A673 (cell line): ENCODE data around the gene RAPGEF4. TPM values are rescaled to one million over a fixed set of nuclear protein-coding genes. Genes with fewer than 3 reads are reported as not detected.
"Not testable (repeated sequence)": the region's sequence is repeated elsewhere in the genome, so short reads cannot be mapped to it uniquely, and the experiment has no call there.

ENCODE experiments used
- BruUV-seq: library from RNA; stranded (reverse); fragments of 400-500 nt; replicated peaks from 2 replicates; lab custom pipeline; 2021; lab: Mats Ljungman, UMichigan
- CTCF ChIA-PET: fragments of 300-600 bp; sonication (Branson Sonifier 250); formaldehyde crosslinking; loops from one replicate; lab custom pipeline; 2022; ENCODE audit warnings: antibody characterized with exemption; lab: Charles Lee
- POLR2A ChIA-PET: fragments of 300-600 bp; sonication (Branson Sonifier 250); formaldehyde crosslinking; loops from one replicate; lab custom pipeline; 2022; ENCODE audit warnings: antibody characterized with exemption; ENCODE audit not compliant: low non-redundant PET; lab: Charles Lee
- DNase-seq: peaks from one replicate; pipeline ENCODE4 v3.0.0-alpha.2; 2015; ENCODE audit warnings: low spot score
- H3K27ac ChIP-seq: fragments of 200-600 bp; sonication (generic); 2 replicates; pipeline ENCODE4 v1.5.1; 2016; ENCODE audit warnings: mixed run types, low read depth, mild to moderate bottlenecking, mixed read lengths, antibody characterized with exemption, low read length; ENCODE audit not compliant: poor library complexity, severe bottlenecking
- H3K27me3 ChIP-seq: fragments of 200-600 bp; sonication (generic); replicated peaks from 2 replicates; pipeline ENCODE4 v1.6.1; 2017; ENCODE audit warnings: mixed run types, low read depth, mild to moderate bottlenecking, mixed read lengths, antibody characterized with exemption, low read length; ENCODE audit not compliant: insufficient read depth, poor library complexity
- H3K36me3 ChIP-seq: fragments of 200-600 bp; sonication (generic); 2 replicates; pipeline ENCODE4 v1.6.1; 2016; ENCODE audit warnings: mixed run types, mild to moderate bottlenecking, mixed read lengths, antibody characterized with exemption, low read length; ENCODE audit not compliant: insufficient read depth, poor library complexity, severe bottlenecking
- H3K4me1 ChIP-seq: fragments of 200-600 bp; sonication (generic); 2 replicates; pipeline ENCODE4 v1.6.1; 2017; ENCODE audit warnings: mixed run types, mild to moderate bottlenecking, mixed read lengths, antibody characterized with exemption, low read length; ENCODE audit not compliant: insufficient read depth, poor library complexity, severe bottlenecking
- H3K4me3 ChIP-seq: fragments of 200-600 bp; sonication (generic); 2 replicates; pipeline ENCODE4 v1.5.1; 2016; ENCODE audit warnings: low read depth, mixed run types, mild to moderate bottlenecking, mixed read lengths, low read length; ENCODE audit not compliant: poor library complexity, severe bottlenecking
- H3K9me3 ChIP-seq: fragments of 200-600 bp; sonication (generic); 2 replicates; pipeline ENCODE4 v1.6.1; 2016; ENCODE audit warnings: mixed run types, low read depth, mild to moderate bottlenecking, mixed read lengths, antibody characterized with exemption, low read length; ENCODE audit not compliant: poor library complexity, severe bottlenecking
- CTCF ChIP-seq: fragments of 300-800, 200-600 bp; sonication (generic); conservative IDR thresholded peaks from 2 replicates; pipeline ENCODE4 v1.5.1; 2017; ENCODE audit warnings: low read depth, mild to moderate bottlenecking, antibody characterized with exemption, low read length, moderate library complexity, mixed read lengths
- EZH2 ChIP-seq: fragments of 200-600 bp; sonication (generic); IDR thresholded peaks from 2 replicates; pipeline ENCODE4 v1.6.1; 2017; ENCODE audit warnings: borderline replicate concordance, low read depth, mild to moderate bottlenecking, mixed read lengths, antibody characterized with exemption, low read length; ENCODE audit not compliant: poor library complexity, severe bottlenecking
- intact Hi-C: fragments of 100-400 bp; cut with micrococcal nuclease; formaldehyde crosslinking; loops from one replicate; pipeline ENCODE4 v1.10.0; 2022; ENCODE audit not compliant: unreplicated experiment
- total RNA-seq: library from RNA; stranded (reverse); gene quantifications from 2 replicates; pipeline ENCODE4 v1.2.3, GENCODE V29; 2021

The RAPGEF4 gene
- total RNA-seq, 1 experiment from 2014 or later = 0.26 TPM

- no peaks in the 10 kb centered on the region for H3K27me3 ChIP-seq
- H3K27ac ChIP-seq = peak overlapping the region; percentile 19
- intact Hi-C loops = no loop called here
- BruUV-seq = no TSS peak
- peaks cover 6% of the 10 kb centered on the region for H3K36me3 ChIP-seq
- TF ChIP-seq EZH2 (no peak), CTCF (peak; percentile 52)
- DNase-seq = no peak
- ChIA-PET POLR2A (no interaction called here), CTCF (no interaction called here)
- H3K9me3 ChIP-seq = no peaks in the 10 kb centered on the region
- no peak overlapping the region for H3K4me3 ChIP-seq
- H3K4me1 ChIP-seq = peaks cover 12% of the 10 kb centered on the region
Measured at GRCh38 chr2:173090973-173091660, 355.5 kb downstream of the RAPGEF4 start.

- no TSS peak for BruUV-seq
- Histone ChIP-seq H3K36me3 (peaks cover 6% of the 10 kb centered on the region), H3K27me3 (no peaks in the 10 kb centered on the region), H3K27ac (no peak overlapping the region), H3K9me3 (no peaks in the 10 kb centered on the region), H3K4me1 (peaks cover 12% of the 10 kb centered on the region), H3K4me3 (no peak overlapping the region)
- ChIA-PET CTCF (interaction anchor here (1.1 kb wide), 1 partner anchor 118 kb away, joined by 3 read pairs; no protein-coding TSS in a partner anchor), POLR2A (no interaction called here)
- TF ChIP-seq EZH2 = no peak
- no peak for TF ChIP-seq CTCF
- intact Hi-C loops = no loop called here
- no peak for DNase-seq
Measured at GRCh38 chr2:173091910-173092309, 356.3 kb downstream of the RAPGEF4 start.

GRCh38 chr2:173092844-173093402 is 357.3 kb downstream of the RAPGEF4 start:
- H3K9me3 ChIP-seq = no peaks in the 10 kb centered on the region
- no peak overlapping the region for H3K4me3 ChIP-seq
- no peak for DNase-seq
- intact Hi-C loops = no loop called here
- BruUV-seq = no TSS peak
- no peaks in the 10 kb centered on the region for H3K27me3 ChIP-seq
- ChIA-PET CTCF (interaction anchor here (1.1 kb wide), 1 partner anchor 117 kb away, joined by 3 read pairs; no protein-coding TSS in a partner anchor), POLR2A (no interaction called here)
- H3K36me3 ChIP-seq = peaks cover 6% of the 10 kb centered on the region
- peaks cover 12% of the 10 kb centered on the region for H3K4me1 ChIP-seq
- TF ChIP-seq EZH2 (no peak), CTCF (no peak)
- no peak overlapping the region for H3K27ac ChIP-seq

- BruUV-seq, H3K9me3 ChIP-seq, CTCF ChIA-PET, H3K4me3 ChIP-seq, POLR2A ChIA-PET, DNase-seq, intact Hi-C loops, H3K27me3 ChIP-seq, H3K36me3 ChIP-seq, H3K27ac ChIP-seq: not testable (repeated sequence)
- H3K4me1 ChIP-seq = peaks cover 12% of the 10 kb centered on the region
Measured at GRCh38 chr2:173093617-173094016, 358.0 kb downstream of the RAPGEF4 start.
